MCF 10A (cell line): Measurements from ENCODE around the gene ASTN2. TPM values are rescaled to one million over a fixed set of nuclear protein-coding genes. Genes with fewer than 3 reads are reported as not detected.

Source experiments
- BruUV-seq: library from RNA; stranded (reverse); fragments of 400-500 nt; replicated peaks from 2 replicates; lab custom pipeline; 2021; lab: Mats Ljungman, UMichigan
- CTCF ChIA-PET: fragments of 300-600 bp; sonication (Branson Sonifier 250); formaldehyde crosslinking; extraction: SDS; loops from one replicate; lab custom pipeline; 2021; ENCODE audit warnings: antibody characterized with exemption, inconsistent platforms; lab: Yijun Ruan, JAX
- POLR2A ChIA-PET: fragments of 300-600, 350-650 bp; sonication (Branson Sonifier 250); formaldehyde crosslinking; extraction: SDS; loops from one replicate; lab custom pipeline; 2020; ENCODE audit warnings: antibody characterized with exemption, inconsistent platforms; lab: Yijun Ruan, JAX
- DNase-seq: peaks from one replicate; pipeline ENCODE4 v3.0.0-alpha.2; 2018; ENCODE audit not compliant: unreplicated experiment
- H3K27ac Mint-ChIP-seq: one replicate; pipeline ENCODE4 v1.8.0; 2022; ENCODE audit warnings: mild to moderate bottlenecking, low read depth, mixed read lengths; ENCODE audit not compliant: unreplicated experiment
- H3K27me3 Mint-ChIP-seq: one replicate; pipeline ENCODE4 v1.8.0; 2022; ENCODE audit warnings: mixed read lengths; ENCODE audit not compliant: insufficient read depth, unreplicated experiment
- H3K36me3 Mint-ChIP-seq: one replicate; pipeline ENCODE4 v1.8.0; 2022; ENCODE audit warnings: mild to moderate bottlenecking, moderate library complexity, mixed read lengths; ENCODE audit not compliant: insufficient read depth, unreplicated experiment
- H3K4me1 Mint-ChIP-seq: one replicate; pipeline ENCODE4 v1.8.0; 2022; ENCODE audit warnings: mixed read lengths; ENCODE audit not compliant: insufficient read depth, unreplicated experiment
- H3K4me3 Mint-ChIP-seq: one replicate; pipeline ENCODE4 v1.8.0; 2022; ENCODE audit warnings: mild to moderate bottlenecking, moderate library complexity, mixed read lengths; ENCODE audit not compliant: unreplicated experiment
- H3K9me3 Mint-ChIP-seq: one replicate; pipeline ENCODE4 v1.8.0; 2022; ENCODE audit warnings: mixed read lengths; ENCODE audit not compliant: unreplicated experiment
- CTCF ChIP-seq: fragments of 200-600 bp; IDR thresholded peaks from one replicate; pipeline ENCODE4 v1.8.0; 2022; ENCODE audit warnings: antibody characterized with exemption, mild to moderate bottlenecking; ENCODE audit not compliant: unreplicated experiment
- intact Hi-C: fragments of 100-400 bp; cut with micrococcal nuclease; formaldehyde crosslinking; loops from 2 replicates; pipeline ENCODE4 v1.14.1; 2022
- total RNA-seq: library from RNA; stranded (reverse); gene quantifications from 2 replicates; pipeline ENCODE4 v1.2.3, GENCODE V29; 2022

The ASTN2 gene
- total RNA-seq, 1 experiment from 2014 or later = 1.8 TPM

GRCh38 chr9:116646661-116647514 lies 768.0 kb downstream of the ASTN2 start:
- no peak overlapping the region for H3K4me3 Mint-ChIP-seq
- no peak overlapping the region for H3K27ac Mint-ChIP-seq
- no peaks in the 10 kb centered on the region for H3K9me3 Mint-ChIP-seq
- no peaks in the 10 kb centered on the region for H3K27me3 Mint-ChIP-seq
- peak; percentile 80 for TF ChIP-seq CTCF
- ChIA-PET POLR2A (no interaction called here), CTCF (interaction anchor here (0.5 to 9.0 kb wide), 39 partner anchors 9 to 1626 kb away, joined by 3 to 169 read pairs (median 3); partner anchors contain the start of gene PAPPA)
- H3K36me3 Mint-ChIP-seq = no peaks in the 10 kb centered on the region
- H3K4me1 Mint-ChIP-seq = peaks cover 6% of the 10 kb centered on the region
- intact Hi-C loops = loop anchor here (1.0 to 5.0 kb wide), 5 partner anchors 75 to 1056 kb away; partner anchors contain the start of gene PAPPA
- peak; percentile 59 for DNase-seq
- BruUV-seq = no TSS peak

- POLR2A ChIA-PET = no interaction called here
- no peak overlapping the region for H3K4me3 Mint-ChIP-seq
- TF ChIP-seq CTCF = no peak
- intact Hi-C loops = no loop called here
- no peaks in the 10 kb centered on the region for H3K36me3 Mint-ChIP-seq
- BruUV-seq = no TSS peak
- peaks cover 6% of the 10 kb centered on the region for H3K4me1 Mint-ChIP-seq
- no peaks in the 10 kb centered on the region for H3K27me3 Mint-ChIP-seq
- CTCF ChIA-PET = interaction anchor here (0.6 to 9.0 kb wide), 2 partner anchors 1053 to 1861 kb away, joined by 3 to 169 read pairs; no protein-coding TSS in a partner anchor
- no peak for DNase-seq
- H3K27ac Mint-ChIP-seq = no peak overlapping the region
- H3K9me3 Mint-ChIP-seq = no peaks in the 10 kb centered on the region
Observed at GRCh38 chr9:116644091-116644688, 770.7 kb downstream of the ASTN2 start.

GRCh38 chr9:116643691-116644090 lies 771.2 kb downstream of the ASTN2 start:
- Mint-ChIP-seq H3K27me3 (no peaks in the 10 kb centered on the region), H3K4me1 (peaks cover 6% of the 10 kb centered on the region), H3K36me3 (no peaks in the 10 kb centered on the region), H3K9me3 (no peaks in the 10 kb centered on the region), H3K4me3 (no peak overlapping the region), H3K27ac (no peak overlapping the region)
- ChIA-PET POLR2A (no interaction called here), CTCF (interaction anchor here (2.8 to 9.0 kb wide), 2 partner anchors 1050 to 1053 kb away, joined by 18 to 169 read pairs; no protein-coding TSS in a partner anchor)
- BruUV-seq = no TSS peak
- intact Hi-C loops = no loop called here
- no peak for TF ChIP-seq CTCF
- DNase-seq = no peak
